HG03280 (cell line): ENCODE measurements around the gene CASP3.
"Not testable (repeated sequence)": the region's sequence is repeated elsewhere in the genome, so short reads cannot be mapped to it uniquely, and the experiment has no call there.

Experiments
- ATAC-seq: cut with Tn5 transposase; IDR thresholded peaks from one replicate; pipeline ENCODE4 v1.9.1; 2021; ENCODE audit warnings: mild to moderate bottlenecking, moderate library complexity; ENCODE audit not compliant: unreplicated experiment

The CASP3 gene

GRCh38 chr4:184664445-184665210 is 15.4 kb upstream of the CASP3 start:
- no peak for ATAC-seq

DNA sequence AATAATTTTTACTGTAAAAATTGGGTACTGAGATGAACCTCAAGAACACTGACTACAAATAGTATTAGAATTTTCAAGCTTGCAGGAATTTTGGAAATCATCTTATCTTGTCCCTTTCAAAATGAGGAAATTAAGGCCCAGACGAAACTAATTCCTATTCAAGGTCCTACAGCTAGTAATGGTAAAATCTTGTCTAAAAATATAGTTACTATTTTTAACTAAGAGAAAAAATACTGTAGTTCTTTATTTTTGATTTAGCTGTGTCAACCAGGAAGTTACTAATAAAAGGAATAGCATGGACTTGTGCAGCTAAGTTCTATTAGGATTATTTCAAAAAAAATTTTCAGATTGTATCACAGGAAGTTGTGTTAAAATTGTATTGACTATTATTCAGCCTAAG is 13.0 kb upstream of the CASP3 start:
- ATAC-seq = no peak

DNA sequence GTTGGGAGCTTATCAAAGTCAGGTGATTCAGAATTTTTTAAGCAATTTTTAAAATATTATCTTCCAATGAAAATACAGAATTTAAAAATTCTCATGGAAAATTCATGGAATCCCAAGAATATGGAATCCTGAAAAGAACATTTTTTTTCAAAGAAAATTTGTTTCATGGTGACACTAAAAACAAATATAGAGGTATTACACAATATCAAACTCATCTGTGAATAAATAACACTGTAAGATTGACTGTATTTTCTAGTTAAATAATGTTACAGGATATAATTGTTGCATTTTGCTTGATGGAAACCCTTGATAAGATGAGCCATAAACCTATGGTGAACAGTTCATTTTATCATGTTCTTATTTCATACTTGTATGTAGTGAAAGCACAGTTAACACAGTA is 11.7 kb upstream of the CASP3 start:
- ATAC-seq = no peak

- not testable (repeated sequence) for ATAC-seq
These were observed 8.6 kb upstream of the CASP3 start for GRCh38 chr4:184657820-184658219.

DNA sequence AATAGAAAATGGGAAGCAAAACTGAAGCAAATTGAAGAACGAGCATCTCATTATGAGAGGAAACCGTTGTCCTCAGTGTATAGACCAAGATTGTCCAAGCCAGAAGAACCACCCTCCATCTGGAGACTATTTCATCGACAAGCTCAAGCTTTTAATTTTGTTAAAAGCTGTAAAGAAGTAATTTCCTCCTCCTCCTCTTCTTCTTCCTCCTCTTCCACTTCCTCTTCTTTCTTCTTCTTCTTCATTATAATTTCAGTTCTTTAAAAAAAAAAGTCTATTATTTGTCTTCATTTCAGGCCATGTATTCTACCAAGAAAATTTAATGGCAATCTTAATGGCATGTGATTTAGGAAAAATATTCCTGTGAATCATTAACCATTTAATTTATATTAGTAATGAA is 7.9 kb upstream of the CASP3 start:
- ATAC-seq = no peak

GRCh38 chr4:184655889-184656869 is 6.9 kb upstream of the CASP3 start:
- no peak for ATAC-seq

- no peak for ATAC-seq
These were observed 4.4 kb upstream of the CASP3 start for GRCh38 chr4:184653650-184654049.

DNA sequence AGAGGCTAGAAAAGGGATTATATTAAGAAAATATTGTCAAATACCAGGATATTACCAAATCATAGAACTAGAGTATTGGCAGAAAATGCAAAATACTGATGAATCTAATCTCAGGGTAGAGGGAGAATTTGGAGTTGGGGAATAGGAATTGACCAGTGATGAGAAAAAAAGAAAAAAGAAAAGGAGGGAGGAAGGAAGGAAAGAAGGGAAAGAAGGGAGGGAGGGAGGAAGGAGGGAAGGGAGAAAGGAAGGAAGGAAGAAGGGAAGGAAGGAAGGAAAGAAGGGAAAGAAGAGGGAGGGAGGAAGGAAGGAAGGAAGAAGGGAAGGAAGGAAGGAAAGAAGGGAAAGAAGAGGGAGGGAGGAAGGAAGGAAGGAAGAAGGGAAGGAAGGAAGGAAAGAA is 3.4 kb upstream of the CASP3 start:
- ATAC-seq = not testable (repeated sequence)

DNA sequence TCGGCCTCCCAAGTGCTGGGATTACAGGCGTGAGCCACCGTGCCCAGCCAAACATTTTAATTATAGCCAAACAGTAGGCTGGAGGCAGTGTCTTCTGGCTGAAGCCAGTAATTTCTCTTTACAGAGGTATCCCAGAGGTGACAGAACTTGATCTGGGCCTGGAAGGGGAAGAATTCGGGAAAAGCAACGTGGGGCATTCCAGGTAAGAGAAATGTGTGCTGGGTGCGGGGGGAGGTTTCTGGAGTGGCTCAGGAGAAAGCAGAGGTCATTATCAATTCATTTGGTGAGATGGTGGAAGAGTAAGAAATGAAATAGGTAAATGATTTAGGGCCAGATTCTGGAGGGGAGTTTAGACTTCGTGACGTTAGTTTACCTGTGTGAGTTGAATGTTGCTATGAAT is 2.7 kb upstream of the CASP3 start:
- ATAC-seq = no peak

GRCh38 chr4:184649971-184650855 is 966 bp upstream of the CASP3 start:
- ATAC-seq = peak; percentile 7

DNA sequence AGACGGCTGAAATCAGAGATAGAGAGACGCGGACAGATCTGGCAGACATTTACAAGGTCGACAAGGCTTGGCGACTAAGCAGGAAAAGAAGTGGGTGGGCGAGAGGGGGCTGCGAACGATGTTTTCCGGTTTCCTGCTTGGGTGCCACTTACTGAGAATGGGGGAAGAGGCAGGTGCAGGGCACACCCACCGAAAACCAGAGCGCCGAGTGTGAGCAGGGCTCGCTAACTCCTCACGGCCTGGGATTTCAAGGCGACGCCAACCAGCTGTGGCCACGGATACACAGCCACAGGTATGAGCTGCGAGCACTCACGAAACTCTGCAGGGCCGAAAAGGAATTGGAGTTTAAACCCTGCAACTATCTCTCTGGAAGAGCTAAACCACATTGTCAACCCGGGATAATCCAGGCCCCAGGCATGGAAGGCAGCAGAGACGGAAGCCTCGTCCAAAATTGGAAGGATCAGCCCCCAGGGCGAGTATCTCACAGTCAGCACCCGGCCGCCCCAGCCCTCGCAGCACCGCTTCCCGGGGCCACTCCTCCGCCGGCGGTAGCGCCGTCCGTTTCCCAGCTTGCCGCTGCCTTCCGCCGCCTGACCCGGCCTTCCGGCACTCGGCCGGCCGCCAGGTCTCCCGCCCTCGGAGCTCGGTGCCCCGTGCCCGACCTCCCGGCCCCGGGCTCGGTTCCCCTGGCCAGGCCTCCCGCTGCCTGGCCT is 778 bp downstream of the CASP3 start:
- ATAC-seq = peak; percentile 23

DNA sequence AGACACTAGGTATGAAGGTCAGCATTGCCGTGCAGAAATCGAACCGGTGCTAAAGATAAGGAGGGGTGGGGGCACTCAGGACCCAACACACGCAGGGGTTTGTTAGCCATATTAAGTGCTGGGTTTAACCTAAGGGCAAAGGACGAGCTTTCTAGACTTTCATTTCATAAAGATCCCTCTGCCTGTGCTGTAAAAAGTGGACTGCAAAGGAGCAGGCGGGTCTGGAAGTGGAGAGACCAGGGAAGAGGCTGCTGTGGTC is 1.3 kb downstream of the CASP3 start:
- no peak for ATAC-seq

DNA sequence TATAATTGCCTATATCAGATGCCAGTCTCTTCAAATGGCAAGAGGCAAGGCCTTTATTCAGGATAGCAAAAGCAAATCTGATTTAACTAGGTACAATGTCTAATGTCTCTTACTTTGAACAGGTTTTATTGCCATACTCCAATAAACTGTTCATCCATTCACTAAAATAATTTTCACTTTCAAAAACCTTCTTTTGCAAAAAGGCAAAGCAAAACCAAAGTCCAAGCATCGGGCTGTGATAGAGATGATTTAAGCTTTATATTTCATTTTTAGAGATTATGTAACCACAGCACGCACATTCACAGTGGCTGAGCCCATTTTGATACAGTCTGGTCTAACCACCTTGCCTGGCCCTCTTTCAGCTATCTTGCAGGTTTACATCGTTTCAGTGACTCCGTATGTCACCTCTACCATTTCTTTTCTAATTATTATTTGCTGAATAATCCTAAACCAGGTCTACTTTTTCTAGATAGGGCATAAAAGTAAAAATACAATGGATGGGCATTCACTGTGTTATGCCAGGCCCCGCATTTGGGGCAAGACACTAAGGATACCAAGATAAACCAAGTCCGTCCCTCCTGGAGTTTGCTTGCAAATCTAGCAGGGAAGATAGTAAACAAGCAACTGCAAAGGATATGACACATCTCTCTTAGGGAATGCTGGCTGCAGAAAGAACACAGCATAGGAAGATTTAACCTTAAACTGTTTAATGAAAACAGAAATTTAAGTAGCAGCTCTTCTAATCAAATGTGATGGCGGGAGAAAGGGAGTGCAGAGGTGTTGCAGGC is 1.8 kb downstream of the CASP3 start:
- no peak for ATAC-seq

- no peak for ATAC-seq
These were observed 3.2 kb downstream of the CASP3 start for GRCh38 chr4:184645904-184646610.

DNA sequence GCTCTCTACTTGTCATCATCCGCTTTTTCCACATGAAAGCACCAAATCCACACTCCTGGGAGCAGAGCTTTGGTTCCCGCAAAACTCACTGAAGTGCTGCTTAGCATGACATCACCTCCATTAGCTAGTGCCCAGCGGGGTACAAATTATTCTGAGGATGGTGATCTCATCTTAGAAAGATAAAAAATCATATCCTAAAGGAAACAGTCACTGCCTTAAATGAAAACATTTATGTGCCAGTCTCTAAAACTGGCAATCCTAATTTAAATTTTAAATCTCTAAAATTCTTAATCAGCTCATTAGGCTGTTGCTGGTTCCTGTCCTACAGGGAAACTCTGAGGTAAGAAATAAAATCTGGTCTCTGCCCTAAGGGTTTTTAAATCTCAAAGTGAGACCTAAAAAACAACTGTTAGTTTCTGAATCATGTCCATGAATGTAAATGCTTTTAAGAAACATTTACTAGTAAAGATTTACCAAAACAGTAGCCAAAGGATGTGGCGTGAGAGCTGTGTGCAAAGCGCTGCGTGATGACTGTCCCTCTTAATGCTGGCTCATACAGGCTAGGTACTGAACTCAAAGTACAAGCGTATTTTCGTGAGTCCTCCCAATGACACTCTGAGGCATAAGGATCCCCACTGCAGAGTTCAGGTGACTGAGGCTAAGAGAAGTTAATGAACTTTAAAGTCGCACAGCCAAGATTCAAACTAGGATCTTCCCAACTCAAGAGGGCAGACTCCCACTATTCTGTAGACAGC is 4.5 kb downstream of the CASP3 start:
- no peak for ATAC-seq

- ATAC-seq = no peak
These were observed 5.5 kb downstream of the CASP3 start for GRCh38 chr4:184643731-184644130.

DNA sequence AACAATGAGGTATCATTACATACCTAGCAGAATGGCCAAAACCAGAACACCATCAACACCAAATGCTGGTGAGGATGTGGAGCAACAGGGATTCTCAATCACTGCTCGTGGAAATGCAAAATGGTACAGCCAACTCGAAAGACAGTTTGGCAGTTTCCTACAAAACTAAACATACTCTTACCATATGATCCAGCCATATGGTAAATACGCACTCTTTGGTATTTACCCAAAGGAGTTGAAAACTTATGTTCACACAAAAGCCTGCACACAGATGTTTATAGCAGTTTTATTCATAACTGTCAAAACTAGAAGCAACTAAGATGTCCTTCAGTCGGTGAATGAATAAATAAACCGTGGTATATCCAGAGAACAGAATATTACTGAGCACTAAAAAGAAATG is 7.8 kb downstream of the CASP3 start:
- no peak for ATAC-seq

GRCh38 chr4:184641022-184641421 is 8.2 kb downstream of the CASP3 start:
- ATAC-seq = no peak

GRCh38 chr4:184636897-184637296 is 12.3 kb downstream of the CASP3 start:
- ATAC-seq = no peak
